IPS-20b (cell line): ENCODE measurements around the gene NRCAM.

Source experiments
- H3K27ac ChIP-seq: one replicate; pipeline ENCODE4 v1.5.1; 2013; ENCODE audit warnings: low read length
- H3K27me3 ChIP-seq: 2 replicates; pipeline ENCODE4 v1.6.1; 2013; ENCODE audit warnings: mild to moderate bottlenecking, low read length, inconsistent platforms; ENCODE audit not compliant: insufficient read depth
- H3K36me3 ChIP-seq: 2 replicates; pipeline ENCODE4 v1.6.1; 2013; ENCODE audit warnings: low read depth, mild to moderate bottlenecking, inconsistent platforms, low read length, moderate library complexity; ENCODE audit not compliant: insufficient read depth
- H3K4me1 ChIP-seq: 2 replicates; pipeline ENCODE4 v1.6.1; 2013; ENCODE audit warnings: mild to moderate bottlenecking, control low read depth, inconsistent platforms, low read length, moderate library complexity; ENCODE audit not compliant: insufficient read depth
- H3K4me3 ChIP-seq: 2 replicates; pipeline ENCODE4 v1.5.1; 2013; ENCODE audit warnings: mild to moderate bottlenecking, low read length, inconsistent platforms
- H3K9ac ChIP-seq: 2 replicates; pipeline ENCODE4 v1.6.1; 2013; ENCODE audit warnings: low read depth, mild to moderate bottlenecking, inconsistent platforms, low read length, moderate library complexity
- H3K9me3 ChIP-seq: 2 replicates; pipeline ENCODE4 v1.6.1; 2013; ENCODE audit warnings: mild to moderate bottlenecking, low read depth, low read length, inconsistent platforms; ENCODE audit not compliant: insufficient read depth

The NRCAM gene

DNA sequence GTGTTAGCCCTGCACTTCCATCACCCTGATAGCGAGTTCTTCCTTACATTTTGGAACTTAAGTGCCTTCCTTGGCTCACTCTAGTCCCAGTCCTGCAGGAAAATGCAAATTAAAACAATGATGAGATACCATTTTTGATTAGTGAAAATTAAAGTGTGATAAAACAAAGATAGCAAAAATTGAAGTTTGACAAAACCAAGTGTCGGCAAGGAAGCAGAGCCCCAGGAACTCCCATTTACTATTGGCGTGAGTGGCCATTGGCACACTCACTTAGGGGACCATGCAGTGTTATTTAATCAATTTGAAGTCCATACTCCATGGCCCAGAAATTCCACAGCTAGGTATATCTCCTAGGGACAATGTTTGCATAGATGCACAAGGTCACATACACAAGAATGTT lies 354.5 kb downstream of the NRCAM start:
- Histone ChIP-seq H3K4me3 (no peak overlapping the region), H3K9ac (no peak overlapping the region), H3K9me3 (no peaks in the 10 kb centered on the region), H3K4me1 (no peaks in the 10 kb centered on the region), H3K27ac (no peak overlapping the region), H3K27me3 (no peaks in the 10 kb centered on the region), H3K36me3 (no peaks in the 10 kb centered on the region)

DNA sequence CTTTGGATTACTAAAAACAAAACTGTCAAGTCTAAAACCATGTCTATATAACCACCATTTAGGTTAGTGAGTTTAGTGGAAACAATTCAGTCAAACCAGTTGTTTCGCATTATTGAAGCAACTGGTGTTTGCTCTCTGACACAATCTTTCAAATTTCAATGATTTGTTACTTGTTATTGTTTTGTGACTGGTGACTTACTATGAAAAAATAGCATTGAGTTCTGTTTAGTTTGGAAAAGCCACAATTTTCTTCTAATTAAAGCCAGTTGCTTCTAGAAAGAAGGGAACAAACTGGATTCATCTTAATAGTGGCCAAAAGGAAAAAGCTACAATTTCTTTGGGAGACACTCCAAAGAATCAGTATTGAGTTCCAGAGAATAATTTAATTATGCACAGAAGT lies 356.5 kb downstream of the NRCAM start:
- H3K36me3 ChIP-seq = no peaks in the 10 kb centered on the region
- H3K27ac ChIP-seq = no peak overlapping the region
- no peaks in the 10 kb centered on the region for H3K27me3 ChIP-seq
- no peaks in the 10 kb centered on the region for H3K4me1 ChIP-seq
- H3K4me3 ChIP-seq = no peak overlapping the region
- H3K9me3 ChIP-seq = no peaks in the 10 kb centered on the region
- no peak overlapping the region for H3K9ac ChIP-seq

DNA sequence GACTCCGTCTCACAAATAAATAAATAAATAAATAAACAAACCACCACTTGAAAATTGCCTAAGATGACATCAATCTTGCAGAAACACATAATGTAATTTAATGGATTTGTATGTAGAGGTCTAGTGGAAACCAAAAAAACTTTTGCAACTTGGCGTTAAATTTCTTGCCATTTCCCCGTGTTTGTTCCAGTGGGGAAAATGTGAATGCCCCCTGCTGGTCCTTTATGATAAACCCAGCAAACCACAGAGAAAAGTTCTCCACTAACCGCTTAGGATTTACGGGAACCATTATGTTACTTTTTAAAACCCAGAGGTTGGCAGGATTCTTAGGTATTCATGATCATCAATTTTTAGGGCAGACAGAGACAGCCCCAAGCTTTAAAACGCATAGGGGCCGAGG lies 358.5 kb downstream of the NRCAM start:
- H3K27me3 ChIP-seq = no peaks in the 10 kb centered on the region
- H3K4me3 ChIP-seq = no peak overlapping the region
- H3K36me3 ChIP-seq = no peaks in the 10 kb centered on the region
- no peak overlapping the region for H3K27ac ChIP-seq
- H3K4me1 ChIP-seq = no peaks in the 10 kb centered on the region
- no peak overlapping the region for H3K9ac ChIP-seq
- H3K9me3 ChIP-seq = no peaks in the 10 kb centered on the region
